HG02642 (cell line): Measurements from ENCODE around the gene CPED1.
"Not testable (repeated sequence)": the region's sequence is repeated elsewhere in the genome, so short reads cannot be mapped to it uniquely, and the experiment has no call there.

Experiments used
- ATAC-seq: cut with Tn5 transposase; IDR thresholded peaks from one replicate; pipeline ENCODE4 v1.9.1; 2021; ENCODE audit warnings: mild to moderate bottlenecking; ENCODE audit not compliant: unreplicated experiment, poor library complexity

The CPED1 gene

DNA sequence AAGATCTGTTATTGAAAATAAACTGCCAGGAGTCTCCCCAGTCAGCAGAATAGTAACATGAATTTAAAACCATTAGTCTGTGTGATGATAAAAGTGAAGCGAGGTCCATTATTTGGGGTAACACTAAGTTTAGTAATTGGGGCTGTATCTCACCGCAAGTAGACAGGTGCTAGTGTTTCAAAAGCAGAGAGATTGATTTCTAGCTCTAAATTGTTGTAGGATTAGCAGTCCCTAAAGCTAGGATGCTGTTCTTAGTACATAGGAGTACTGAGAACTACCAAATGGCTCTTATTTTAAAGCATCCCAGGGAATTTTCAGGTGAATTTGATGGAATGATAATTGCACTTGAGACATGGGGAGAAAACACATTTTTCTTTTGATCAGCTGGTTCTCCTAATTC is 70.5 kb downstream of the CPED1 start:
- ATAC-seq, result no peak

DNA sequence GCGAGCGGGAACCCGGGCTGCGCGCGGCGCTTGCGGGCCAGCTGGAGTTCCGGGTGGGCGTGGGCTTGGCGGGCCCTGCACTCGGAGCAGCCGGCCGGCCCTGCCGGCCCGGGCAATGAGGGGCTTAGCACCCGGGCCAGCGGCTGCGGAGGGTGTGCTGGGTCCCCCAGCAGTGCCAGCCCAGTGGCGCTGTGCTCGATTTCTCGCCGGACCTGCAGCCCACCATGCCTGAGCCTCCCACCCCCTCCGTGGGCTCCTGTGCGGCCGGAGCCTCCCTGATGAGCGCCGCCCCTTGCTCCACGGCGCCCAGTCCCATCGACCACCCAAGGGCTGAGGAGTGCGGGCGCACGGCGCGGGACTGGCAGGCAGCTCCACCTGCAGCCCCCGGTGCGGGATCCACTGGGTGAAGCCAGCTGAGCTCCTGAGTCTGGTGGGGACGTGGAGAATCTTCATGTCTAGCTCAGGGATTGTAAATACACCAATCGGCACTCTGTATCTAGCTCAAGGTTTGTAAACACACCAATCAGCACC is 71.5 kb downstream of the CPED1 start:
- not testable (repeated sequence) for ATAC-seq

DNA sequence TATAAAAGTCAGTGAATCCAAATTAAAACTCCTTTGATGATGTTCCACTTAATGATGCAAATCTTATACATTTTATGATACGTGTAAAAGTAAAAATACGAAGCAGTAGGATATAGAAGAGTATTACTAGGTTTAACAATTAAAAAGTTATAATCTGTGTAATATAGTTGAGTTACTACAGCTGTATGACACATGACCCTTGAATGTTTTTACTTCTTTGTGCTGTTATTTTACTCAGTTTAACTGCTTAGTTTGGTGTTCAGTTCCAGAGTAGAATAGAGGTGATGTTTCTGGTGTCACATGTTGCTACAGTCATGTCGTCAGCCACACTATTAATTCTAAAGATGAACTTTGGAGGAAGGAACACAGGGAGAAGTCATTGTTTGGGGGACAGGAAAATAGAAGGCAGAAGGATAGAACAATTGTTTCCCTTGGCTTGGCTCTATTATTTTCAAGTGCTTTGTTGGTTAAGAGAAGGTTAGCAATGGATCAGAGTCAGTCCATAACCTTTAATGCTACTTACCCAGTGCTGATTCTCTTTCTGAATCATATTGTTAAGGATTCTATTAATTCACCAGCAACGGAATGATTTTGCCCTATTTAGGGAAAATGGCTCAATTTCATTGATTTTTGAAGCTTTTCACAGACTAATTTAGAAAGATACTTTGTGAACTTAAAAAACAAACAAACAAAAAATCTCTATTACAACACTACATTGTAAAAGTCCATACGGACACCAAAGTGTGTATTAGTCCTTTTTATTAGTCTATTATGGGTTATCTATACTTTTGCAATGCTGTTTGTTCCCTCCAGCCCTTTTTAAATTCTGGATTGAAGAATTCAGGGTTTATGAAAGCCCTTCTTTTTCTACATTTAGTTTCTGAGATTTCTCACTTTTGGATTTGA is 73.4 kb downstream of the CPED1 start:
- ATAC-seq, result no peak

DNA sequence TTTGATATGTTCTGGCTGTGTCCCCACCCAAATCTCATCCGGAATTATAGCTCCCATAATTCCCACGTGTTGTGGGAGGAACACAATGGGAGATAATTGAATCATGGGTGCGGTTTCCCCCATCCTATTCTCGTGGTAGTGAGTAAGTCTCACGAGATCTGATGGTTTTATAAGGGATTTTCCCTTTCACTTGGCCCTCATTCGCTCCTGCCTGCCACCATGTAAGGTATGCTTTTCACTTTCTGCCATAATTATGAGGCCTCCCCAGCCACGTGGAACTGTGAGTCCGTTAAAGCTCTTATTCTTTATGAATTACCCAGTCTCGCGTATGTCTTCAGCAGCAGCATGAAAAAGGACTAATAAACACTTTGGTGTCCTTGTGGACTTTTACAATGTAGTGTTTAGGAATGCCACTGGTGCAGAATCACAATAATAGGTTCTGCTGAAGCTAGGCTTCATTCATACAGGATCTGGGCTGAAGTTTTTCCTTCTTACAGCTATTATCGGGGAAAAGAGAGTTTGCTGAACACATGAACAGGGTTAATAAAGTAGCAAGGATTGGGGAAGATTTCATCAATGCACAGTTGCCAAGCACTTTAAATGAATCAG is 74.3 kb downstream of the CPED1 start:
- ATAC-seq, result no peak

DNA sequence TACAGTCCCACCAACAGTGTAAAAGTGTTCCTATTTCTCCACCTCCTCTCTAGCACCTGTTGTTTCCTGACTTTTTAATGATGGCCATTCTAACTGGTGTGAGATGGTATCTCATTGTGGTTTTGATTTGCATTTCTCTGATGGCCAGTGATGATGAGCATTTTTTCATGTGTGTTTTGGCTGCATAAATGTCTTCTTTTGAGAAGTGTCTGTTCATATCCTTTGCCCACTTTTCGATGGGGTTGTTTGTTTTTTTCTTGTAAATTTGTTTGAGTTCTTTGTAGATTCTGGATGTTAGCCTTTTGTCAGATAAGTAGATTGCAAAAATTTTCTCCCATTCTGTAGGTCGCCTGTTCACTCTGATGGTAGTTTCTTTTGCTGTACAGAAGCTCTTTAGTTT is 79.2 kb downstream of the CPED1 start:
- ATAC-seq, result not testable (repeated sequence)

DNA sequence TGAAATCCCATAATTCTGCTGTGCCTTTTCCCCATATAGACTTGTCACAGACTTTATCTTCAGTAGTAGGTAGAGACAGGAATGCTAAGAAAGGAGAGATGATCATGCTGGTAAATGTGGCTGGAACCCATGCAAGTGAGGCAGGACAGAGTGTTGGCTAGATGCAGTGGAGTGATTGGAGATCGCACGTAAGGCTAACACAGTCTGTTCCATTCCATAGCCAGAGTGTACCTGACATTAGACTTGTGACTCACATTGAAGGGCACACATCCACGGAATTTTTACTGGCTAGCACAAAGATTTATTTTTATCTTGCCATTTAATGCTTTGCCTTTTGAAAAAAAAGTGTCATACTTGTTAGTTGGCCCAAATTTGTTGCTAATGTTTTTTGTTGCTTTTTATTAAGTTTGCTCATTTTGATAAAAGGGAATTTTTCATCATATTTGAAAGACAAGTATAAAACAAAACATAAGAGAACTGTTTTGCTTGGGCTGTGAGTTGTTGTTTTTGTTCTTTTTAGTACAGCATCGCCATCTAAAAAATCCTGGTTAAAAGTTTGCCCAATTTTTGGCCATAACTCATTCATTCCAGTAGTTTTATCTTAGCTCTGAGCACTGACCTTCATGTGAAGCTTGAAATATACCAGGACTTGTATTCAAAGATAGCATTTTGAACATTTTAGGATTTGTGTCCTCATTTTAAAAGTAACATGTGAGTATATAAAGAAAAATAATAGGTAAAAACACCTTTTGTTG is 81.0 kb downstream of the CPED1 start:
- no peak for ATAC-seq

DNA sequence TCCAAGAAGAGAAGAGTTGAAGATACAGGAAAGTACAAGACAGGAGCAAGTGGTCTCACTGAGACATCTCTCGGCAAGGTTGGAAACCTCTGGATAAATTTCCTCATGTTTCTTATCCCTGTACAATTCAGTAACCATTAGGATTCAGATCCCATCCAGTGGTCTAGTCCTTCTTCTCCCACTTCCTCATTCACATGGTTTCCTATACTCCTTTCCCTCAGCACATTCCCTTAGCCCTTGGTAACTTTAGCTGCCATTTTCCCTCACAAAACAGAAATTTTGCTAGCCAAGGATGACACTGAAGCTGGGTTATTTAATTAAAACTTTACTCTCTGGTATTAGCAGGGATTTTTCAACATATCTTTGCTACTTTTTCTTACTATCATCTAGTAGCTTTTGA is 82.6 kb downstream of the CPED1 start:
- ATAC-seq, result no peak

DNA sequence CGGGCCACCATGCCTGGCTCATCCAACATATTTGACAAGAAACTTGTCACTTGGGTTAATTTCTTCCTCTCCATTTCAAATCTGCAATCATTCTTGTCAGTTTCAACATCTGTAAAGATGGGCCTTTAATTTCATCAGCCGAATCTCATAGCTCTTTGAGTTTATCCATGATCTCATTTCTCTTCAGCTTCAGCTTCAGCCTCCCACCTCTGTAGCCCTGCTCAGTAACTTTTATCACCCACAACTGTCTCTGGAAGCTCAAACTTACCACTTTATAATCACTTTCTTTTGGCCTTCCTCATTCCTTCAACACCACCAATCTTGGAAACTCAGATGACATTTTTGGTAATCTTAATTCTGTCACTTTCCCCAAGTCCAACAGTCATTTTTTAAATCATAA is 83.2 kb downstream of the CPED1 start:
- ATAC-seq, result no peak

DNA sequence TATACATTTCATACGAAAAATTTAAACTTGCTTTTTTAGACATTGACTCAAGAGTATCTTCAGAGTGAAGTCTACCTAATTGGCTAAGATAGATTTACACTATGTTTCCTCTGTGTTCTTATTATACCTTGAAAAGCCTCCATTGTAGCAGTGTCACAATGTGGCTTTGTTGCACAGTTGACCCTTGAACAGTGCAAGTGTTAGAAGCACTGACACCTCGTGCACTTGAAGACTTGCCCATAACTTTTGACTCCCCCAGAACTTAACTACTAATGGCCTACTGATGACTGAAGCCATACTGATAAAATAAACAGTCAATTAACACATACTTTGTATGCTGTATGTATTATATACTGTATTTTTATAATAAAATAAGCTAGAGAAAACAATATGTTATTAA is 84.3 kb downstream of the CPED1 start:
- no peak for ATAC-seq

DNA sequence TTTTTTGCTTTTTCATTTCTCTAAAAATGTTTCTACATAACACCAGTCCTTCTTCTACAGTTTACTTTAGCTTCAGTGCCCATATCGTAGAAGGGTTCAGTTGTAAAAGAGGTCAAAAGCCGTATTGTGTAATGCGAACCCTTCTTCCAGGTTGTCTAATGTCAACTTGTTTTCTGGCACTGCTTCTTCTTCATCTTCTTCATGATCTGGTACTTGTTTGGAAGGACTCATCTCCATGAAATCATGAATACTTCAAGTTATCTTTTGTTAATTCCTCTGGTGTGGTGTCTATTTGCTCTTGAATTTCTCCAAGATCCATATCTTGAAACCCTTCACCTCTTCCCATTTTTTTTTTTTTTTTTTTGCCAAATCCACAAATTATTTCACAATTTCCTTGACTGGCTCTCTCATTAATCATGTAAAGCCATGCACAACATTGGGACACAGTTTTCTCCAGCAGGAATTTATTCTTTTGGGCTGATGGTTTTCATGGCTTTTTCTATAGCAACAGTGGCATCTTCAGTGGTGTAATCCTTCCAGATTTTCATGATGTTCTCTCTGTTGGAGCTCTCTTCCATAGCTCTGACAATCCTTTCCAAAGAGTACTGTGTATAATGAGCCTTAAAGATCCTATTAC is 85.1 kb downstream of the CPED1 start:
- ATAC-seq, result no peak

DNA sequence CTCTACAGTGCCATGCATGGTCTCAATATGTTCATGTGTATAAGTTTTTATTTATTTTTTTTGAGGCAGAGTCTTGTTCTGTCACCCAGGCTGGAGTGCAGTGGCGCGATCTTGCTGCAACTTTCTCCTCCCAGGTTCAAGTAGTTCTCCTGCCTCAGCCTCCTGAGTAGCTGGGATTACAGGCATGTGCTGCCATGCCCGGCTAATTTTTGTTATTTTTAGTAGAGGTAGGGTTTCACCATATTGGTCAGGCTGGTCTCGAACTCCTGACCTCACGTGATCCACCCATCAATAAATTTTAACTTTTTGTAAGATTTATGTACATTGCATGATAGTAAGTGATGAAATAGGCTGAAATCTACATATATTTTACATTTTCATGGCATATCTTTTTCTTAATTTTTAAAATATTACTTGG is 86.9 kb downstream of the CPED1 start:
- not testable (repeated sequence) for ATAC-seq

DNA sequence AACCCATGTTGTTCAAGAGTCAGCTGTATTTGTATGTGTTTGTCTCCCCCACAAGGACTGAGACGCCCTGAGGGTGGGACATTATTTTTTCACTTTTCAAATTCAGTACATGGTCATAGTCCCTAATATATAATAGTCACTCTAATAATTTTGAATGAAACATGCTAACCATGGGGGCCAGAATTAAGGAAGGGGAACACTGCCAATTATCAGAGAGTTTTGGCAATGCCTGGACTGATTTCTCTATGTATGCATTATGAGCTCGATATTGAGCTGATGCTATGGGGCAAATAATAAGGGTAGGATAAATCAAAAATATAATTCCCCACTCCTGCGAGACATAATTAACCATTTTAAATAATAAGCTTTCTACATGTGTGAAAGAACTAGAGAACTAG is 87.4 kb downstream of the CPED1 start:
- ATAC-seq, result no peak

DNA sequence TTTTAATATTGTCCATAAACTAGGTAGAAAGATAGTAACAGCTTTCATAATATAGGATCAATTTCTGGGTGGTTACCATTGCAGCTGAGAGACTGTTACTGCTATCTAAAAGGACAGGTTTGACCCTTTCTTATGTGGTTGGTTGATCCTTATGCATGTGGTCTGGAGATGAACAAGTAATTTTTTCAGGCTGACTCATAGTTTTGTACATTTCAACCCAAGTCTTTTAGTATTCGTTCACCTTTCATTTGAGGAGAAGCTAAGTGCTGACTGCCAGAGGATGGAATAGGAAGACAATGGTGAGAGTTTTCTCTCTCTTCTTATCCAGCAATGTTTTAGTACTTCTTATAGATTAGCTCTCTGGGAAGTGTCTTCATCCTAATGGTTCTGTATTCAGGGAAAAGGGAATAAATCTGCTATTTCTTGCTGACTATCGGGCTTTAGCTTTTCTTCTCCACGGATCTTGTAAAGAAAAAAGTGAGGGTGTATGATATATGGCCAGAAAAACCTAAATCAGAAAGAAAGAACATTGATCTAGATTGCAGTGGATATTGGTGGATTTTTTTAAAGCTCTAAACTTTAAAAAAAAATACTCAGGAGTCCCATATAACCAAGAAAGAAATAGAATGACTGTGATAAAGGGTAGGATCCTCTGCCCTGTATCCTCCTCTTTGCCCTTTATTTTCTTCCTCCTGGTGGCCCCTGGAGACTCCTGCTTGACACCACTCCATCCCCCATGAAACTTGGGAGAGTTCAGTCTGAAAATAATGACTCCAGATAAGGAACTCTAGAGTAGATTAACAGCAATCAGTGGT is 88.0 kb downstream of the CPED1 start:
- no peak for ATAC-seq

DNA sequence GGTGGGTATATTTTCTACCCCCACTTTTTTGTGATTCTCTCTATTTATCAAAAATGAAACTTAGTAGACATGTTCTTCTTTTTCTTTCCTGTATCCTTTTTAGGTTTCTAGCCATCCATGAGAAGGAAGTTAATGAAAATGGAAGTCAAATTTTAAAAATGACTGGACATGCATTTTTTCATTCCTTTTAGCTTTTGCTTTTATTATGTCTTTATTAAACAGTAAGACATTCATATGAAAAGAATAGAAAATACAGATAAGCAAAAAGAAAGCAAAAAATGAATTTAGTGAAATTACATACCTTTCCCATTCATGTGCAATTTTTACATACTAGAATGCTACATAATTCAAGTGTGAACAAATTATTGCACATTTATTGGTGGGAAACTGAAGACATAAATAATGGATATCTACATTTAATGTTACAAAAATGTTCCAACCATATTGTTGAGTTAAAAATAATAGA is 88.7 kb downstream of the CPED1 start:
- no peak for ATAC-seq

DNA sequence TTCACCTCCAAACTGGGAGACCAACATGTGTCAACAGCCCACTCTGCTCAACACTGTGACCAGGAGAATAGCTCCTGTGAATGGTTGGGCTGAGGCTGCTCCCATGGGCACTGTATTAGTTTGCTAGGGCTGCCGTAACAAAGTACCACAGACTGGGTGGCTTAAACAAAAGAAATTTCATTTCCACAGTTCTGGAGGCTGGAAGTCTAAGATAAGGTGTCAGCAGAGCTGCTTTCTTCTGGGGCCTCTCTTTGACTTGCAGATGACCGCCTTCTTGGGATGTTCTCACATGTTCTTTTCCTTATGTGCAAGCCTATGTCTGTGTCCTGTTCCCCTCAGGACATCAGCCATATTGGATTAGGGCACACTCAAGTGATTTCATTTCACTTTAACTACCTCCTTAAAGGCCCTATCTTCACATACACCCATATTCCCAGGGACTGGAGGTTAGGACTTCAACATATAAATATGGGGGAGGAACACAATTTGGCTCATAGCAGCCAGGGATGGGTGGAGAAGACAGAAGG is 90.3 kb downstream of the CPED1 start:
- ATAC-seq, result no peak

DNA sequence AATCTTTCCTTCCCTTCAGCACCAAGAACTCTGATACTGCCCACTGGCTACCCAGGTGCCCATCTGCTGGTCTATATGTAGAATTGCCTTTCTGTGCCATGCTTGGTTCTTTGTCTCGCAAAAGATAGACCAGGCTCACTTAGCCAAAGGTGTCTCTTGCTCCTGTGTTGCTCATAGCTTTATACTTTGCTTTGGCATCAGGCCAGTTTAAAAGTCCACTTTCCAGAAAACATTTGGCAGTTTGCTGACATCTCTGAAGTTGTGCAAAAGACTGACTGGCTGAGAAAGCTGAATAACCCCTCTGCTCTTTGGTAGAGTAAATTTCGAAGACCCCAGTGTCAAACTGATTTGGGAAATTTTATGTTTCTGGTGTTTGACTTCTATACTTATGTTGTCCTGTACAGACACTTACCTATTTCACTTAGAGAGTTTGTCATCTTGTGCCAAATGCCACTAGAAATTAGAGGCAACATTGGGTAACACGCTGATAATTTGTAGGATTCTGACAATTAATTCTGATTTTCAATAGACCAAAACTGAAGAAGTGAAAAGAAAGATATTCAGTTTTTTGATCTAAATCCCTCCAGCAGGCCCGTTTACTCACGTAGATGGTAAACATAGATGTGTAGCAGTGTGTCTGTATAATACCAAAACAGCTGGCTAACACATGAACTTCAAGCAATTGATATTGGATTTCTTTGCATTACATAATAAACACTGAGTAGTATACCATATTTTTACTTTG is 91.1 kb downstream of the CPED1 start:
- ATAC-seq, result no peak

DNA sequence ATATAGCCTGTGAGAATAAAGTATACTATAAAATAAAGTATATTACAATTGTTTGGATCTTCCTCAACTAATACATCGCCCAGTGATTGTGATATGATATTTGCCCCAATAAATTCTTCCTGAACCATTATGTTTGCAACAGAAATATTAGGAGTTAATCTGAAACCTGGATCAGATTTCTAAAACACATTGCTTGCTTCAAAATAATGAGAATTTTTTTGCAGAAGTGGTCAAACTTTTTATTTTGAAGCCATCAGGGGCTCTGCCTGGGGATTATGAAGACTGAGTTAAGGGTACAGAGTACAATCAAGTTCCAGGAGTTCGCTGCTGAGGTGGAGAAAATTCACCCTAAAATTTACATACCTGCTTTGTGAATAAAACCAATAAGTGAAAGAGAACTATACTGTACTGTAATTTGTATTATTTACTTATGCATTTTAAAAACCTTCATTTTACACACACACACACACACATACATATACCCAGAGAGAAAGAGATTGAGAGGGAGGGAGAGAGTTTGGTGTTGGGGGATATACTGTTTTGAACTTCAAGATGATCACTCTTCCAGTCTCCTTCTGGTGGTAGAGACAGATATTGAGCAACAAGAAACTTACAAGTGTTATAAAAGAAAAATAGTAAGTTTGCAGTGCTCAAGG is 91.9 kb downstream of the CPED1 start:
- ATAC-seq, result no peak

DNA sequence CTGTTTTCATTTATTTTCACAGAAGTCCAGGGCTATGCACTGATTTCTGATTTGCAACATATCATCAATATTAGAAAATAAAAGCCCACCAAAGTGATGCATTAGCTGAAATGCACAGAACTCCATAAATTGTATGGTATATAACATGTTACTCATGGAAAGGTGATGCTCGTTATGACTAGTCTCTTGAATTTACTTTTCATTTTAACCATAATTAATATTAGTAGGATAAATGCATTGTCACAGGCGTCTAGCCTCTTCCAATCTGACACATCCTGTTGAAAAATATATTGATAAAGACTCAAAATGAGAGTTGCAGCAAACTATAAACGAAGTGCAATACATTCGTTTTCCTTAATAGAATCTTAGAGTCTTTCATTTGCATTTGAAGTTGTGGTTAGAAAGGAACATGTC is 92.4 kb downstream of the CPED1 start:
- ATAC-seq, result no peak
